Activated T-cell treated with anti-CD3 and anti-CD28 coated beads for 4 hours (primary cell): ENCODE results near the gene CLDN22.

Source experiments
- DNase-seq: peaks from one replicate; pipeline ENCODE4 v3.0.0-alpha.2; 2020

CLDN22 gene

DNA sequence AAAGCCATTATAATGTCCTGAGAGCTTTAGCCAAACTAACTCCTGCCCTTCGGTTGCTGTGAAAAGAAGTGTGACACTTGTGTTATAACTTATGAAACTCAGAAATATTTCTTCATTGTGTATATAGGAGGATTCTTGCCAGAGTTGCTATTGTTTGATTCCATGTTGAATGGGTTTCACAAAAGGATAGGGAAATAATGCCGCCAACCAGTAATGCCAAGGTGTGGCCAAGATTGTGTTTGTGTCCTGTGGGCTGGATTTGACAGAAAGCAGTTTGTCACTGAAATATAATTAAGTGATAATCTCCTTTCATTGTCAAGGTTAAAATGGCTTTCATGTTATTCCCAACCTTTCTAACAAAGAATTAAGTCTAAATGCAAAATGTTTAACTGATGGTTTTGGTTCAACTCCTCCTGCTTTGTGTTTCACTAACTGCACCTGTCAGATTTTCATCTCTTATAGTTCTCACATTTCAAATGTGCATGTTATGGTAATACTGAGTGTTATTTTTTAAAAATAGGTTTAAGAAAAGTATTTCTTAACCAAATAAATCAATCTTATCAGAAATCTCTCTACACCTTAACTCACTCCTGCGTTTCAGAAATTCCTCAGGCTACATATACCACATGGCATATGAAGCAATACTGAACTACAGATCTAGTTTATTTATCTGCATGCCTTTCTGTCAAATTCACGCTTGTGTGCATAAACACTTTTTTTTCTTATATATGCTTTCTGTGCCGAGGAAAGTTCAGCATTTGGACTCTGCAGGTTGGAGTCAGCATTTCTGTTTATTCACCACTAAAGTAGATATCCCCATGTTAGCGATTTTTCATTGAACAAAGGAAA is at the start of gene CLDN22:
CLDN22 (minus strand) TSS at position 66 of the 849 bp plus-strand sequence; CDS start at position 8, 58 bp downstream.
- DNase-seq = no peak

DNA sequence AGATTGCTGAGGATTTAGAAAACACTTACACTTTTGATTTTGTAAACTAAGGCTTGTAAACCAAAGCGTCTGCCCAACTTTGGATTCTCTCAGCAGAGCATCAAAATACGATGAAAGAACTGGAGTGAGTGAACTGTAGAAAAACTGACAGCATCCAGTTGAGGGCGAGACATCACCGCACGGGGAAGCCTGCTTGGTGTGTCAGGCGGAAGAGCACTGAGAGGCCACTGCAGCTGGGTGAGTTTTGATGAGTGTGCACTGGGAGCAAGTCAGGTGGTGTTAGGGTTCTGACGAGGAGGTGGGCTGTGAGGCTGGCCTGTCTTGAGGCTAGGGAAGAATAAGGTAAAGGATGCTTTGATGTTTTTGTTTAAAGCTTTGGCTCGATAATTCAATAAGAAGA is 49.0 kb upstream of the CLDN22 start:
- no peak for DNase-seq

DNA sequence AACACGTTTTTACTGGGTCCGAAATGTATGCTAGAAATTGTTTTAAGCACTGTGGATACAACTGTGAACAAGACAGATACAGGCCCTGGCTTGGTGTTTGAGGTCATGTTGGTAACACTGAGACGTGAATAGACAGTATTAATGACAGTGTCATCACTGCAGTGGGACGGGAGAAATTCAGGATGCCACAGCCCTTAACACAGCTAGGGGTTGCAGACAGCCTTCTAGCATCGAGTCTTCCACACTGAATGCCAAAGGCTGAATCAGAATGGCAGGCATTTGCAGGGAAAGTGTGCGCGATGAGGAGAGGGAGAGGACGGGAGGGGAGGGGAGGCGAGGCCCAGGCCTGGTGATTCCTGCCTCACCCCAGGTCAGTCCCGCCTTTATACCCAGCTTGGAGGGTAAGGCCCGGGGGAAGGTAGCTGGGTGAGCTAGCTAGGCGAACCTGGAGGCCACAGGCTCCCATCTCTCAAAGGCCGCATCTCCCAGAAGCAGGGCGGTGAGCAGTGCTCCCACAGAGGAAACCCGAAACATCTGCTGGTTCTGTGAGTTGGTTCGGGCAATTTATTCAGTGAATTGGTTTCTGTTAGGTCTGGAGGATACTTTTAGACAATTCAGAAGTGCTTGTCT is 46.2 kb upstream of the CLDN22 start:
- DNase-seq = no peak

DNA sequence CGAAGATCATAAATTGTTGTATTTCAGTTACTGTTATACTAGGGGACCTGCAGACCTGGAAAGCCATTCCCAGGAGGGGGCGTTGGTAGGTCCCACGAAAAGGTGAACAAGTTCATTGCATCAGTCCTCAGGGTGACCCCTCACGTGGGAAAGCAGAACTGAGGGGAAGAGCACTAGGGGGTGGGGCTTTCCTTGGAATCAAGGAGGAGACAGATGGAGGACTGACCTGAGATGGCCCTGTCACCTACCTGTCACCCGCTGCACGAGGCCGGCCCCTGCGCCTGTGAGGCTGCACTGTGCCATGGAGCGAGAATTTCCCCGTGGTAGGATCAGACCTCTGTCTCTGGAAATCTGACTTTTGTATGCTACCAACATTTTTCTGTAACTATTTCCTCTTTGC is 43.9 kb upstream of the CLDN22 start:
- DNase-seq = no peak

DNA sequence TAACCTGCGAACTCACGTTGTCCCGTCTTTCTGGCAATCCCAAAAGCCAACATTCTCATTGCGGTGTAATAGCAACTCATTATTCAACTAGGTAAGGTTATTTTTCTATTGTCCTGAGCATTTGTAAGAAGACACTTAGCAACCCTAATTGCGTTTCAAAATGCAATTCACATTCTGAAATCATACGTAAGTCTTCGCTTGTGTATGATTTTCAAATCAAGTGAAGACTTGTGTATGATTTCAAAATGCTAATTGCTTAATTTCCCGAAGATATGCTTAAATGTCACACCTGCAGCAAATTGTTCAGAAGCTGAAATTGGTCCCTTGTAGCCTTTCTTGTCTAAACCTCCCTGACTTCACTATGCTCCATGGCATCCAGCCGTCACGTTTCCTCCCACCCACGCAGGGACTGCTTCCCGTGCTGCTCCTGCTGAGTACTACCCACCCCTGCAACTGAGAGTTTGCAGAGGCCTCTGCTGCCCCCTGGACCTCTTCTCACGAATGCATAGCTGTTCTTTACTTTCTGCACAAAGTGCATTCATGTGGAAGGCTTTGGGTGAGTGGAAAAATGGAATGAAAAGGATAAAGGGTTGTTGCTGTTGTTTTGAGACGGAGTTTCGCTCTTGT is 43.0 kb upstream of the CLDN22 start:
- DNase-seq = no peak

DNA sequence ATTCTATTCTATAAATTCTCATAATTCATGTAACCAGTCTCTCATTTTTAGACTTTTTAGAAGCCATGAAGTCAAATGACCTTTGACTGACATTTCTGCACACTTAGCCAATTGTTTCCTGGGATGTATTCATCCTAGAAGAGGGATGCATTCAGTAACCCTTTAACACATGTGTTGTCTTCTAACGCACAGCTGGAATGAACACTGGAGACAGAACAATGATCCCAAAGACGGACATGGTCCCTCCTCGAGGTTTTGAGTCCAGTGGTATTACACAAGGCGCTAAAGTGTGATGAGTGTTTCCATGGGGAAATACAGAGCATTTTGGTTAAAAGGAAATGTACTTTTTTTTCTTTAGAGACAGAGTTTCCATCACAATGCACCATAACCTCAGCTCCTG is 42.0 kb upstream of the CLDN22 start:
- DNase-seq = no peak

DNA sequence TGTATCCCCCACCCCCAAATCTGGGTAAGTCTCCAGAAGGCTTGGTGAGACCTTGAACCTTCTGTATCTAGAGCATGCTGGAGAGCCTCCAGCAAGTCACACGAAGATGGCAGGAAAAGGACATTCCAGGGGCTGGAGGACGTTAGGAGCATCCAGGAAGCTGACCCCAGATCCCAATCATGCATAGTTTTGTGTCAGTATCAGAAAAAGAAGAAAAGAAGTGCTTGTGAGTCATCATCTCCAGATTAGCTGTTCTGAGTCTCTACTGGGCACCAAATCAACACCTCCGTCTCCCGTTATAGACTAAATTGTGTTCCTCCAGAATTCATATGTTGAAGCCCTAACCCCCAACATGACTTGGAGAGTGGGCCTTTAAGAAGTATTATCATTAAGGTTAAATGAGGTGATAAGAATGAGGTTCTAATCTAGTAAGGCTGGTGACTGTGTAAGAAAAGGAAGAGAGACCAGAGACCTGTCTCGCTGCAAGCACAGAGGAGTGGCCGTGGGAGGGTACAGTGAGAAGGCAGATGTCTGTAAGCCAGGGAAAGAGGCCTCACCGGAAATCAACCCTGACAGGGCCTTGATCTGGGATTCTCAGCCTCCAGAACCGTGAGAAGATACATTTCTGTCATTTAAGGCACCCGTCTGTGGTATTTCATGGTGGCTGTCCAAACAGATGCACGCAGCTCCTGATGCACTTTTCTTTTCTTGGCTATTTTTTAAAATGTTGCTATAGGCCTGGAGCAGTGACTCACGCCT is 40.3 kb upstream of the CLDN22 start:
- DNase-seq = no peak

DNA sequence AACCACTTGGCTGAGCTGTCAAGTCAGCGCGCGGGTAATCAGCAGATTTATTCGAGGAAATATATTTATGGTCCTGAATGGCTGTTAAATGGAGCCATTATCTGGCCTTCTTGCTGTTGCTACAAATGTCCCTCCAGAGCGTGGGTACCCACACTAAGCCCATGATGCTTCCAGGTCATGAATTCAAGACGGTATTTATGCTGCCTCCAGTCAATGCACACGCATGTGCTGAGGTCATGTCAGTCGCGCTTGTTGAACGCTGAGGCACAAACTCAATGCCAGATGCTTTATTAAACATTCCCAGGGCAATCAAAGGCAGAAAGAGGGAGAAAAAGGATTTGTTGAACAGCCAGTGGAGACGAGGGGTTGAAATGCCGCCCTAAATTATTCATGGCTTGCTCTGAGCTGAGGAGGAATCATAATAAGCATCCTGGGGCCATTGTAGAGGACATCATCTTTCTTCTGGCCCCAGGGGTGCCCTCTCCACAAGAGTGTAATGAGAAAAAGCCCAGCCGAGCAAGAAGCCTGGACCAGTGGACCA is 38.2 kb upstream of the CLDN22 start:
- no peak for DNase-seq

DNA sequence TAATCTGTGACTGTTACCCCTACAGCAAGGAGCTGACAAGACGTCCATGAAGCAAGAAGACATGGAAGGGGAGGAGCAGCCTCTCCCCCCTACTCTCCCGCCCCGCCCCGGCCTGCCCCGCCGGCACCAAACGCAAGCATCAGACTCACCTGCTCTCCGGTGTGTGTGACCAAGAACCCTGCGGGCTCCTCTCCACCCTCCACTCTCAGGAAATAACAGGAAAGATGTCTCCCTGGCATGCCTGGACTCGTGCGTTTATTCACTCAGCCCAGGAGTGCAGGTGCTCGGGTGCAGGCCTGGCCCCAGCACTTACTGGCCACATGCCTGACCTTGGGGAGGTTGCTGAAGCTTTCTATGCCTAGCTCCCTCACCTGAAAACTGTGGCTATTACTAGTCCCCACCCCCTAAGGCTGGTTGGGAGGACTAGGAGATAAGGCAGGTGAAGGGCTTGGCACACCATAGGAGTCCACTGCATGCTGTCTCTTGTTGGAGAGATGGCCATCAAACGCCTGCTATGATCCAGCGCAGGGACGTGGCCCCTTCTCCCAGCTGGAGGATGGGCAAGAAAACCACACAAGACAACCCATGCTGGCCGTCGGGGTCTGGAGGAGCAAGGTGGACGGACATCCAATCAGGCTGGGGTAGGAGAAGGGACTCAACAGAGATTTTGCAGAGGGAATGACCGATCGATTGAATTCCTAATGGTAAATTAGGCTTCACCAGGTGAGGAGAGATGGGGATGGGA is 37.0 kb upstream of the CLDN22 start:
- no peak for DNase-seq

DNA sequence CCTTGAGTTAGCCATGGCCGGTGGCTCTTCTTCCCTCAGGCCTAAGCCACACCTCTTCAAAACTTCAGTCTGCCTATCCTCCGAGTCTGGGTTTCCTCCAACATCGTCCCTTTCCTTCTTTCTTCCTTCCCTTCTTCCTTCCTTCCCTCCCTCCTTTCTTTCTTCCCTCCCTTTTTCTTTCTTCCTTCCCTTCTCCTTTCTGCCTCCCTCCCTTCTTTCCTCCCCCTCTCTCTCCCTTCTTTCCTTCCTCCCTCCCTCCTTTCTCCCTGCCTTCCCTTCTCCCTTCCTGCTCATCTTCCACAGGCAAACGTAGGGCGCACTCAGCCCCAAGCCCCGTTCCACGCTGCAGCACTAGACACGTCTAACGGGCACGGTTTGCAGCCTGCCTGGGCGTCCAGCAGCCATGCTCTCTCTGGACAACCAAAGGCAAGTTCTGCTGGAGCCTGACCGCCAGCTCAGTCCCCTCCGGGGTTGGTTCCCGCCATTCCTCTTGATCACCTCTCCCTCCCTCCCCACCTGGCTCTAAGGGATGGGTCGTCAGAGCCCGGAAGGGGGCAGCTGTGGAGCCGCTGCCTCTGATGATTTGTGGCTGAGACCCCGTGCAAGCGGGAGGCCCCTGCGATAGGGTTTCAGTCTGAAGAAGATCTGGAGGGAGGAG is 36.2 kb upstream of the CLDN22 start:
- DNase-seq = no peak

DNA sequence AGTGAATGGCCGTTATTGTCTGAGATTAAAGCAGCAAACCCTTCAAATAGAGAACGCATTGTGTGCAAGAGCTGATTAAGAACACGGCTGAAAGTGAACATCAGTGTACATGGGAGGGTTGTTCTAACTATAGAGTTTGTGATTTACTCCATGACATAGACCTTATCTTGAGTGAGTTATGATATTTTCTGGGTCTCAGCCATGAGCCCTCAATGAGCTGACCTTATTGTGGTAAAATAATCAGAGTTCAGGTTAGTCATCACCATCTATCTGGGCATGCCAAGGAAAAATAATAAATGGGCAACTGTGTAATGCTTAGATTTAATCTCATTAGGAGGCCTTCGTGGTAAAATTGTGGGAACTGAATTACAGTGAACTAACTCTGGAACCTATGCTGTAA is 35.3 kb upstream of the CLDN22 start:
- DNase-seq = no peak

DNA sequence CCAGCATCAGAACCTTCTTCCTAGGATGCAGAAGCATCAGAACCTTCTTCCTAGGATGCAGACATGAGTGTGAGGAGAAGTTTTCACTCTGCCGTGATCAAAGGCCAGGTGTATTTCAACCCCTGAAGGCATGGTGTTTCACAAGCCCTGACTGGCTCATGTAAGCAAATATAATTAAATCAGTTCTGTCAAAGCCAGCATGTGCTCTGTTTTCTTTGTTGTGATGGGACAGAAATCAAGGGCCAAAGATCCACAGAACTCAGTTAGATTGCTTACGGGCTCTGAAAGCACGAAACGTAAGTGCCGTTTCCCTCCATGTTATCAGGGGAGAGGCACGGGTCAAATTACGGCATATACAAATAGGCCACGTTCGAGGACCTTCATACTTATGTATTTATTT is 34.1 kb upstream of the CLDN22 start:
- DNase-seq = no peak

DNA sequence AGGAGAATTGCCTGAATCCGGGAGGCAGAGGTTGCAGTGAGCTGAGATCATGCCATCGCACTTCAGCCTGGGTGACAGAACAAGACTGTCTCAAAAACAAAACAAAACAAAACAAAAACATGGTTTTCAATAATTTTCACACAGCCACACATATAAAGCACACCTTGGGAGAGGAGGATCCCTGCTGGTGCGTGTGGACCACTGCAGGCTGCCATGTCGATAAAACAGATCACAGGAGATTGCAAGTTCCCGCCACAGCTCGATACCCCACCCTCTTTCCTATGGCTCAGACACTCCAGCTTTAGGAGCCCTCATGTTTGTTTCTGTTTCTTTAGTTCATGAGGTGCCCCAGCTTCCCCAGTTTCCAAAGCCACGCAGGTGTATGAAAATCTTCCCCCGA is 33.5 kb upstream of the CLDN22 start:
- no peak for DNase-seq

DNA sequence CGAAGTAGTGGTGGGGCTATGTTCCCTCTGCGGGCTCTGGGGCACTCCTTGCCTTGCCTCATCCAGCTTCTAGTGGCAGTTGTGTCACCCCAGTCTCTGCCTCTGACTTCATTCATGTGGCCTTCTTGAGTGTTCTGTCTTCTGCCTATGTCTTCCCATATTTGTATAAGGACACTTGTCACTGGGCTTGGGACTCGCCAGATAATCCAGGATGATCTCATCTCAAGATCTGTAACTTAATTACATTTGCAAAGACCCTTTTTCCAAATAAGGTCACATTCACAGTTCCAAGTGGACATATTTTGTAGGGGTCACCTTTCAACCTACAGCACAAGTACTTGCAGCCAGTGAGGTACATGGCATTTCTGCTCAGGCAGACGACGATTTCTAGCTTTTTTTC is 32.5 kb upstream of the CLDN22 start:
- no peak for DNase-seq

DNA sequence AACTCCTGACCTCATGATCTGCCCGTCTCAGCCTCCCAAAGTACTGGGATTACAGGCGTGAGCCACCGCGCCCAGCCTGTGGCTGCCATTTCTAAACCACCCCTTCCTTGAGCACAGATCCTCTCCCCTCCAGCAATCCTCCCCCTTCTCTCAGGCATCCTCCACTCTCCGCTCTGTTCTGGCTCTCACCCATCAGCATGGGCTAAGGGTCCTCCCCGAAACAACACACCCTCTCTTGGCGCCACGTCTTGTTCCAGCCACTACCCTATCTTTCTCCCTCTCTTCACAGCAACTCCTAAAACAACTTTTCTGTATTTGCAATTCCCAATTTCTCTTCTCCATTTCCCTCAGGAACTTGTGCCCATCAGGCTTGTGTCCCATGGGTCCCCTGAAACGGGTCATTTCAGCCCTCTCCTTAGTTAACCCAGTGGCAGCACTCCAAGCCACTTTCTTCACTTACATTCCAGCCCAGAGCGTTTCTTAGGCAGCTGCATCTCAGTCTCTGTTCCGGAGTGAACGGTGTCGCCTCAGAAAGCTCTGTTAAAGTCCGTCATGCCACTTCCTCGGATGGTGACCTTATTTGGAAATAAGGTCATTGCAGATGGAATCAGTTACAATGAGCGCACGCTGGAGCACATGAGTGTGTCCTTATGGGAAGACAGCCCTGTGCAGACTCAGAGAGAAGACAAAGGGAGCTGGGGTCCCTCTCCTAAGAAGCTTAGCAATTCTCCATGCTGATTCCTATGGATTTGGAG is 30.4 kb upstream of the CLDN22 start:
- no peak for DNase-seq

DNA sequence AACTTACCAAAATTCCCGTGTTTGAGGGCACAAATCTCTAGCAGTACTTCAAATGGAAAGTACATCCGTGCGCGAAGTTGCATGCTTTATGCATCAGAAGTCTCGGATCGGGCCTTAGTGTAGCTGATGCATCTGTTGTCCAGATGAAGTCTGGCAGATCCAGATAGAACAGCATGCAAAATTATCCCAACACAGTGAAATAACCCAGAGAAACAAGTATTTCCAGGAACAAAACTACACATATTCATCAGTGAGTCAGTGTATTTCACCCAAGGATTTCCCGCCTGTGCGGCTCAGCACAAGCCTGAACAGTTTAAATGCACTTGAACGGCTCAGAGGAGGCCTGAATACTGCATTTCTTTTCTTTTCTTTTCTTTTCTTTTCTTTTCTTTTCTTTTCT is 29.6 kb upstream of the CLDN22 start:
- no peak for DNase-seq

DNA sequence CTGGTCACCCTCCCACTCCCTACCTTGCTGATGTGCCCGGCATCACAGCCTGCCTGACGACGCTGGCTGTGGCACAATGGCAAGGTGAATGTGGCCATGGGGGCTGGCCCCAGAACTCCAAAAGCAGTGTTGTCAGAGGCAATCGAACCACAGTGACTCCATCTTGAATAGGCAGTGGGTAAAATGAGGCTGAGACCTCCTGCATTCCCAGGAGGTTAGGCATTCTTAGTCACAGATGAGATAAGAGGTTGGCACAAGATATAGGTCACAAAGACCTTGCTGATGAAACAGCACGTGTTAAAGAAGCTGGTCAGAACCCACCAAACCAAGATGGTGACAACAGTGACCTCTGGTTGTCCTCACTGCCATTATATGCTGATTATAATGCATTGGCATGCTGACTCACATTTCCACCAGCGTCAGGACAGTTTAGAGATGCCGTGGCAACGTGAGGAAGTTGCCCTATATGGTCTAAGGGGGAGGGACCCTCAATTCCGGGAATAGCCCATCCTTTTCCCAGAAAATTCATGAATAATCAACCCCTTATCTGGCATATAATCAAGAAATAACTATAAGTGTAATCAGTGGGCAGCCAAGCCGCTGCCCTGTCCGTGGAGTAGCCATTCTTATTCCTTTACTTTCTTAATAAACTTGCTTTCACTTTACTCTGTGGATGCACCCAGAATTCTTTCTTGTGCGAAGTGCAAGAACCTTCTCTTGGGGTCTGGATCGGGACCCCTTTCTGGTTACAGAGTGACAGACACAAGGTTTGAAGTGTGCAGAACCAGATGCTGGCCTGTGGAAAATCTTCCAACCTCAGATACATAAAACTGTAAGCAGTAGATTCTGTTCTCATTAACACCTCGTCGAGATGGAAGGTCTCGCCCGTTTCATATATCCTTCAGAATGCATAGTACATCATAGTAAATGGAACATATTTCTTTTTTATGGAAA is 28.9 kb upstream of the CLDN22 start:
- no peak for DNase-seq

DNA sequence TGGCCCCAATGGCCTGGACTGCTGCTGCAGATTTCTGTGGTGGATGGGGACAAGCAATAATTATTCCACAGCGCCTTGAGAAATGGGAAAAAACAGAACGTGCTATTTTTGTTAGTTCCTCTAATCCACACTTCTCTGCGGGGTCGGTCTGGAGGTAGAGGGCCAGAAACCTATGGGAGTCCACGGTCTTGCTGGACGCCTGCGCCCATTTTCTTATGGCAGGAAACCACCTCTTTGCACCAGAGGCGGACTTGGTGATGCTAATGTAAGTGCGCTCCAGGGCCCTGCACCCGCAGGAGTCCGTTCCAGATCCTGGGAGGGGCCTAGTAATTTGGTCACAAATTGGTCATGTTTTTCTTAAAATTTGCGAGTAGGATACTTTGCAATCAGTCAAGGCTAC is 28.1 kb upstream of the CLDN22 start:
- DNase-seq = no peak

DNA sequence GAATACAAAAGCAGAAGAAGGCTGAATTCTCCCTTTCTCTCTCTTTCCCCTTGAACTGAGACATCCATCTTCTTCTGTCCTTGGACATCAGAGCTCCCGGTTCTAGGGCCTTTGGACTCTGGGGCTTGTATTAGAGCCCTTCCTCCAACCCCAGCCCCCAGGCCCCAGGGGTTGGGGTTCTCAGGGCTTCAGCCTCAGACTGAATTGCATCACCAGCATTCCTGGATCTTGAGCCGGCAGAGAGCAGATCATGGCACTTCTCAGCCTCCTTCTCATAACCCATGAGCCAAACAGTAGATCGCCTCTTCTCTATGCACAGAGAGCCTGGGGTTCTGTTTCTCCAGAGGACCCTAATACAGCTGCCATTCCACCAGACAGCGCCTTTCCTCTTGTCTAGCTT is 27.5 kb upstream of the CLDN22 start:
- no peak for DNase-seq

DNA sequence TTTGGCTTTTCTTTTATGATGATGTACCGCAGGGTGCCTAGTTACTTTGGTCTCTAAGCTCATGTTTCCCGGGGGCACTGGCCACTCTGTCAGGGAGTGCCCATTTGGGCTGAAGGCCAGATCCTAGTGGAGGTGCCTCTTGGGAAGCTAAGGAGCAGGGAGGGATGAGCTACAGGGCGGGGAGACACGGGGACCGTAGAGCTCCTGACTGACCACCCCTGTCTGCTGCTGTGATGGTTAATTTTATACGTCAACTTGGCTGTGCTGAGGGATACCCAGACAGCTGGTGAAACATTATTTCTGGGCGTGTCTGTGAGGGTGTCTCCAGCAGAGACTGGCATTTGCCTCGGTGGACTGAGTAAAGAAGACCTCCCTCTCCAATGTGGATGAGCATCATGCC is 27.1 kb upstream of the CLDN22 start:
- DNase-seq = no peak
